Measurements from ENCODE around the gene TSPAN14. TPM values are rescaled to one million over a fixed set of nuclear protein-coding genes. Genes with fewer than 3 reads are reported as not detected.

Gene TSPAN14
- total RNA-seq, 1 donor from 2014 or later, result 88.0 TPM

- no peak for DNase-seq (ENCODE audit: low read depth, low spot score)
Measured at GRCh38 chr10:80502621-80503583, 48.8 kb downstream of the TSPAN14 start.

- DNase-seq (ENCODE audit: low read depth, low spot score), result no peak
Measured at GRCh38 chr10:80503584-80504157, 49.6 kb downstream of the TSPAN14 start.

- DNase-seq (ENCODE audit: low read depth, low spot score), result no peak
Measured at GRCh38 chr10:80504158-80504811, 50.2 kb downstream of the TSPAN14 start.

- DNase-seq (ENCODE audit: low read depth, low spot score), result no peak
Measured at GRCh38 chr10:80504897-80505465, 50.9 kb downstream of the TSPAN14 start.

- peak; percentile 53 for DNase-seq (ENCODE audit: low read depth, low spot score)
Measured at GRCh38 chr10:80506189-80506575, 52.1 kb downstream of the TSPAN14 start.

GRCh38 chr10:80506836-80507487, 52.9 kb downstream of the TSPAN14 start:
- no peak for DNase-seq (ENCODE audit: low read depth, low spot score)

GRCh38 chr10:80509108-80509402, 54.9 kb downstream of the TSPAN14 start:
- DNase-seq (ENCODE audit: low read depth, low spot score), result no peak

GRCh38 chr10:80509403-80510161, 55.5 kb downstream of the TSPAN14 start:
- peak; percentile 97 for DNase-seq (ENCODE audit: low read depth, low spot score)

GRCh38 chr10:80512031-80512526, 58.0 kb downstream of the TSPAN14 start:
- DNase-seq (ENCODE audit: low read depth, low spot score), result no peak

- DNase-seq (ENCODE audit: low read depth, low spot score), result no peak
Measured at GRCh38 chr10:80513106-80513505, 59.0 kb downstream of the TSPAN14 start.

GRCh38 chr10:80515511-80515910, 61.4 kb downstream of the TSPAN14 start:
- DNase-seq (ENCODE audit: low read depth, low spot score), result no peak

GRCh38 chr10:80515941-80516340, 61.8 kb downstream of the TSPAN14 start:
- no peak for DNase-seq (ENCODE audit: low read depth, low spot score)

- no peak for DNase-seq (ENCODE audit: low read depth, low spot score)
Measured at GRCh38 chr10:80516506-80517075, 62.5 kb downstream of the TSPAN14 start.

- no peak for DNase-seq (ENCODE audit: low read depth, low spot score)
Measured at GRCh38 chr10:80517416-80518142, 63.5 kb downstream of the TSPAN14 start.

GRCh38 chr10:80518143-80518806, 64.2 kb downstream of the TSPAN14 start:
- DNase-seq (ENCODE audit: low read depth, low spot score), result no peak

GRCh38 chr10:80518807-80519360, 64.8 kb downstream of the TSPAN14 start:
- no peak for DNase-seq (ENCODE audit: low read depth, low spot score)

GRCh38 chr10:80519936-80520650, 66.0 kb downstream of the TSPAN14 start:
- no peak for DNase-seq (ENCODE audit: low read depth, low spot score)
